HG03457 (cell line): ENCODE measurements around the gene SLC35E2B.

Experiments used
- ATAC-seq: cut with Tn5 transposase; IDR thresholded peaks from one replicate; pipeline ENCODE4 v1.9.1; 2021; ENCODE audit warnings: moderate number of reproducible peaks; ENCODE audit not compliant: unreplicated experiment

Gene SLC35E2B

GRCh38 chr1:1615256-1616044, 77.1 kb downstream of the SLC35E2B start, which contains the start of gene MIB2:
Gene MIB2 (plus strand): TSS chr1:1615500. CDS start chr1:1623453, 7,953 bp downstream.
- peak; percentile 65 for ATAC-seq

GRCh38 chr1:1614954-1615255, 77.7 kb downstream of the SLC35E2B start:
- no peak for ATAC-seq

- ATAC-seq: no peak
Observed at GRCh38 chr1:1614204-1614953, 78.2 kb downstream of the SLC35E2B start.

GRCh38 chr1:1613509-1614082, 79.0 kb downstream of the SLC35E2B start:
- no peak for ATAC-seq

- no peak for ATAC-seq
Observed at GRCh38 chr1:1612104-1612400, 80.5 kb downstream of the SLC35E2B start.

GRCh38 chr1:1610796-1611195, 81.8 kb downstream of the SLC35E2B start:
- no peak for ATAC-seq

GRCh38 chr1:1609822-1610485, 82.6 kb downstream of the SLC35E2B start:
- no peak for ATAC-seq
